HCT116 (cell line): ENCODE data around the gene SPTY2D1. TPM values are rescaled to one million over a fixed set of nuclear protein-coding genes. Genes with fewer than 3 reads are reported as not detected.
A peak's percentile ranks its signal among the peaks of the same experiment; 100 is the strongest.

Experiments used
- ATAC-seq: fragments of 200-7000 bp; cut with Tn5 transposase; 2 replicates; pipeline ENCODE4 v1.9.1; 2020; ENCODE audit warnings: mild to moderate bottlenecking, moderate library complexity
- BruUV-seq: library from RNA; stranded (reverse); fragments of 400-500 nt; replicated peaks from 2 replicates; lab custom pipeline; 2021; lab: Mats Ljungman, UMichigan
- CTCF ChIA-PET: fragments of 300-600 bp; sonication (Branson Sonifier 250); formaldehyde crosslinking; loops from one replicate; lab custom pipeline; 2021; ENCODE audit warnings: antibody characterized with exemption; lab: Charles Lee
- POLR2A ChIA-PET: fragments of 300-600, 350-600 bp; sonication (Branson Sonifier 250); formaldehyde crosslinking; loops from one replicate; lab custom pipeline; 2021; ENCODE audit warnings: antibody characterized with exemption; lab: Charles Lee
- RAD21 ChIA-PET, 2 experiments: fragments of 300-600 bp; sonication (Branson Sonifier 250); formaldehyde crosslinking; loops; one replicate each; lab custom pipeline; 2023; ENCODE audit warnings: low total read pairs in 2 of 2; ENCODE audit not compliant: uncharacterized antibody in 2 of 2, unreplicated experiment in 2 of 2, low non-redundant PET in 1 of 2; lab: Charles Lee
- DNase-seq: peaks from one replicate; pipeline ENCODE4 v3.0.0-alpha.2; 2010; ENCODE audit warnings: low read depth, low spot score
- H2AFZ ChIP-seq: fragments of 200-600 bp; shearing (Covaris generic), sonication (generic); 2 replicates; pipeline ENCODE4 v1.6.1; 2017; ENCODE audit warnings: low read depth, mixed run types, mixed read lengths, antibody characterized with exemption, low read length; ENCODE audit not compliant: poor library complexity, severe bottlenecking
- H3K27ac ChIP-seq: 2 replicates; pipeline ENCODE4 v1.5.1; 2012; ENCODE audit warnings: low read depth, low read length
- H3K27me3 ChIP-seq: fragments of 200-600 bp; sonication (generic); 2 replicates; pipeline ENCODE4 v1.6.1; 2016; ENCODE audit warnings: mixed run types, low read length, mixed read lengths; ENCODE audit not compliant: insufficient read depth
- H3K36me3 ChIP-seq, 2 experiments: fragments of 200-500 bp in 1 of 2; fragments of 200-600 bp in 1 of 2; sonication (Bioruptor generic) in 1 of 2; sonication (generic) in 1 of 2; 2 replicates each; pipeline versions ENCODE4 v1.5.1 to v1.6.1; 2014 to 2016; ENCODE audit warnings: low read length in 2 of 2, inconsistent platforms in 1 of 2, mixed read lengths in 1 of 2, mixed run types in 1 of 2; ENCODE audit not compliant: insufficient read depth in 2 of 2, control insufficient read depth in 1 of 2
- H3K4me1 ChIP-seq, 2 experiments: fragments of 200-600 bp in 1 of 2; sonication (generic) in 1 of 2; 2 replicates each; pipeline versions ENCODE4 v1.5.1 to v1.6.1; 2012 to 2017; ENCODE audit warnings: low read length in 2 of 2, inconsistent platforms in 1 of 2, mild to moderate bottlenecking in 1 of 2, mixed read lengths in 1 of 2, mixed run types in 1 of 2, moderate library complexity in 1 of 2; ENCODE audit not compliant: insufficient read depth in 2 of 2, control insufficient read depth in 1 of 2
- H3K4me2 ChIP-seq: fragments of 200-600 bp; sonication (generic); 2 replicates; pipeline ENCODE4 v1.6.1; 2017; ENCODE audit warnings: mixed run types, low read length, mixed read lengths
- H3K4me3 ChIP-seq, 2 experiments: fragments of 200-600 bp in 1 of 2; sonication (generic) in 1 of 2; replicated peaks in 1 of 2; 2 replicates each; pipeline ENCODE4 v1.5.1; 2011 to 2016; ENCODE audit warnings: low read length in 2 of 2, control low read depth in 1 of 2, low read depth in 1 of 2, mild to moderate bottlenecking in 1 of 2, mixed read lengths in 1 of 2, mixed run types in 1 of 2
- H3K79me2 ChIP-seq: fragments of 200-600 bp; sonication (generic); 2 replicates; pipeline ENCODE4 v1.6.1; 2017; ENCODE audit warnings: mild to moderate bottlenecking, mixed run types, low read length, moderate library complexity, mixed read lengths; ENCODE audit not compliant: insufficient read depth
- H3K9ac ChIP-seq: fragments of 200-600 bp; sonication (generic); 2 replicates; pipeline ENCODE4 v1.6.1; 2016; ENCODE audit warnings: low read length, mixed read lengths
- H3K9me2 ChIP-seq: fragments of 200-600 bp; sonication (generic), shearing (Covaris generic); 2 replicates; pipeline ENCODE4 v1.6.1; 2017; ENCODE audit warnings: mixed run types, mild to moderate bottlenecking, moderate library complexity; ENCODE audit not compliant: insufficient read depth
- H3K9me3 ChIP-seq, 2 experiments: fragments of 200-500 bp in 1 of 2; fragments of 200-600 bp in 1 of 2; sonication (Bioruptor generic) in 1 of 2; sonication (generic) in 1 of 2; 2 replicates each; pipeline ENCODE4 v1.6.1; 2014 to 2017; ENCODE audit warnings: low read length in 2 of 2, mixed read lengths in 2 of 2, inconsistent platforms in 1 of 2, low read depth in 1 of 2, mild to moderate bottlenecking in 1 of 2, mixed run types in 1 of 2, moderate library complexity in 1 of 2; ENCODE audit not compliant: control insufficient read depth in 1 of 2, insufficient read depth in 1 of 2
- H4K20me1 ChIP-seq: fragments of 200-600 bp; sonication (generic), shearing (Covaris generic); 2 replicates; pipeline ENCODE4 v1.6.1; 2017; ENCODE audit warnings: mixed run types, mild to moderate bottlenecking, moderate library complexity; ENCODE audit not compliant: insufficient read depth
- CBX3 ChIP-seq: IDR thresholded peaks from 2 replicates; pipeline ENCODE4 v1.6.1; 2012; ENCODE audit warnings: low read depth
- CEBPB ChIP-seq: IDR thresholded peaks from 2 replicates; pipeline ENCODE4 v1.6.1; 2012; ENCODE audit warnings: low read depth
- ELF1 ChIP-seq: IDR thresholded peaks from 2 replicates; pipeline ENCODE4 v1.6.1; 2012; ENCODE audit warnings: low read depth, borderline replicate concordance
- EZH2 ChIP-seq: fragments of 200-600 bp; sonication (generic); IDR thresholded peaks from 2 replicates; pipeline ENCODE4 v1.6.1; 2017; ENCODE audit warnings: antibody characterized with exemption, mixed run types
- EZH2phosphoT487 ChIP-seq: fragments of 200-600 bp; IDR thresholded peaks from 2 replicates; pipeline ENCODE4 v1.6.1; 2018; ENCODE audit warnings: antibody characterized with exemption, borderline replicate concordance
- JUND ChIP-seq: IDR thresholded peaks from 2 replicates; pipeline ENCODE4 v1.6.1; 2012
- MAX ChIP-seq: IDR thresholded peaks from 2 replicates; pipeline ENCODE4 v1.6.1; 2012
- POLR2A ChIP-seq: IDR thresholded peaks from 2 replicates; pipeline ENCODE4 v1.7.0; 2011; ENCODE audit warnings: borderline replicate concordance; ENCODE audit not compliant: insufficient read depth, insufficient read length; ENCODE audit errors: extremely low read depth
- POLR2AphosphoS5 ChIP-seq: IDR thresholded peaks from 2 replicates; pipeline ENCODE4 v1.6.1; 2011; ENCODE audit warnings: mild to moderate bottlenecking, low read depth, low read length, moderate library complexity
- RAD21 ChIP-seq: IDR thresholded peaks from 2 replicates; pipeline ENCODE4 v1.6.1; 2012; ENCODE audit warnings: low read depth, mild to moderate bottlenecking
- SIN3A ChIP-seq: IDR thresholded peaks from 2 replicates; pipeline ENCODE4 v1.6.1; 2012; ENCODE audit warnings: low read depth
- SP1 ChIP-seq: IDR thresholded peaks from 2 replicates; pipeline ENCODE4 v1.6.1; 2012; ENCODE audit warnings: low read depth
- SRF ChIP-seq: IDR thresholded peaks from 2 replicates; pipeline ENCODE4 v1.6.1; 2012; ENCODE audit warnings: low read depth
- YY1 ChIP-seq: IDR thresholded peaks from 2 replicates; pipeline ENCODE4 v1.6.1; 2011; ENCODE audit warnings: low read length, low read depth, moderate library complexity, mild to moderate bottlenecking; ENCODE audit not compliant: insufficient replicate concordance; ENCODE audit errors: extremely low read depth
- ZBTB33 ChIP-seq: IDR thresholded peaks from 2 replicates; pipeline ENCODE4 v1.6.1; 2011; ENCODE audit warnings: mild to moderate bottlenecking, low read length, moderate library complexity; ENCODE audit not compliant: insufficient replicate concordance; ENCODE audit errors: extremely low read depth
- ZFX ChIP-seq: fragments of 450-650 bp; IDR thresholded peaks from 2 replicates; pipeline ENCODE4 v1.6.1; 2017
- intact Hi-C: fragments of 100-400 bp; cut with micrococcal nuclease; formaldehyde crosslinking; loops from 2 replicates; pipeline ENCODE4 v1.10.0; 2022
- total RNA-seq: library from RNA; stranded (reverse); gene quantifications from one replicate; pipeline ENCODE4 v1.2.1, GENCODE V29; 2021; ENCODE audit not compliant: unreplicated experiment

SPTY2D1 gene
- total RNA-seq, 1 experiment from 2014 or later = 19.7 TPM

- Histone ChIP-seq H3K4me1 (peaks cover 6 to 19% of the 10 kb centered on the region in 2 experiments), H3K27ac (peak within 1 kb of the TSS; percentile 61), H3K4me2 (peak within 1 kb of the TSS; percentile 76), H3K27me3 (no peaks in the 10 kb centered on the region), H3K9me2 (no peaks in the 10 kb centered on the region), H4K20me1 (no peaks in the 10 kb centered on the region), H3K9me3 (no peaks in the 10 kb centered on the region), H2AFZ (peak within 1 kb of the TSS; percentile 66), H3K9ac (peak within 1 kb of the TSS; percentile 86), H3K79me2 (peaks cover 66% of the 10 kb centered on the region), H3K36me3 (no peaks in the 10 kb centered on the region), H3K4me3 (peak within 1 kb of the TSS; percentile 76 to 98)
- TF ChIP-seq ZBTB33 (peak; percentile 78), SRF (no peak), MAX (peak; percentile 73), ZFX (peak; percentile 66), SP1 (peak; percentile 87), SIN3A (peak; percentile 95), JUND (0 out of 2 replicates have a peak, but pooled peaks have one; percentile 25), POLR2A (peak; percentile 79), EZH2phosphoT487 (no peak), YY1 (peak; percentile 59), POLR2AphosphoS5 (peak; percentile 95), EZH2 (no peak), CBX3 (peak; percentile 73), ELF1 (peak; percentile 98), RAD21 (peak; percentile 19; the same call in 1 of the 2 replicates), CEBPB (no peak; the same call in 1 of the 2 replicates)
- POLR2A ChIA-PET = interaction anchor here (0.7 to 0.8 kb wide), 3 partner anchors 9 to 195 kb away, joined by 3 read pairs; partner anchors contain the start of gene LDHA
- peak; percentile 93 for ATAC-seq
- RAD21 ChIA-PET = no interaction called here
- peak; percentile 75 for DNase-seq
- BruUV-seq = no TSS peak
- CTCF ChIA-PET = interaction anchor here (1.5 kb wide), 1 partner anchor 48 kb away, joined by 5 read pairs; no protein-coding TSS in a partner anchor
- intact Hi-C loops = no loop called here
Measured at GRCh38 chr11:18588297-18589252, 45.6 kb downstream of the SPTY2D1 start, which contains the start of gene UEVLD. Gene UEVLD, minus strand, starts transcription at chr11:18588734. Its CDS starts 80 bp downstream, at chr11:18588654.
